Measurements from ENCODE around the gene NCKAP1.
"Not testable (repeated sequence)": the region's sequence is repeated elsewhere in the genome, so short reads cannot be mapped to it uniquely, and the experiment has no call there.

GRCh38 chr2:183047486-183048125 is 9.3 kb upstream of the NCKAP1 start:
- TF ChIP-seq POLR2A, CTCF (IDR thresholded peaks at IDR 0.05): not testable (repeated sequence)

Measured in transverse colon (tissue), 3 donors.